Naive thymus-derived CD4-positive, alpha-beta T cell (primary cell): ENCODE data around the gene MAPK12. TPM values are rescaled to one million over a fixed set of nuclear protein-coding genes. Genes with fewer than 3 reads are reported as not detected.
A peak's percentile ranks its signal among the peaks of the same experiment; 100 is the strongest.
"Not testable (repeated sequence)": the region's sequence is repeated elsewhere in the genome, so short reads cannot be mapped to it uniquely, and the experiment has no call there.

ENCODE experiments used
- ATAC-seq: fragments of 150-1000 bp; cut with Tn5 transposase; 2 replicates; pipeline ENCODE4 v1.10.0; 2021; ENCODE audit warnings: mild to moderate bottlenecking, moderate library complexity
- CTCF ChIA-PET: fragments of 350-600 bp; sonication (Branson Sonifier 250); formaldehyde crosslinking; loops from one replicate; lab custom pipeline; 2021; ENCODE audit warnings: antibody characterized with exemption; lab: Charles Lee
- POLR2A ChIA-PET: fragments of 350-600 bp; sonication (Branson Sonifier 250); formaldehyde crosslinking; loops from one replicate; lab custom pipeline; 2021; ENCODE audit warnings: antibody characterized with exemption, inconsistent platforms; lab: Charles Lee
- DNase-seq, 9 donors: peaks; one replicate each; pipeline versions ENCODE4 v3.0.0 to v3.0.0-alpha.2; 2020 to 2022; ENCODE audit warnings: mixed read lengths in 1 of 9
- H3K27ac ChIP-seq: one replicate; pipeline ENCODE4 v1.7.0; 2013; ENCODE audit warnings: mild to moderate bottlenecking, low read depth, low read length, moderate library complexity
- H3K27me3 ChIP-seq, 2 donors: one replicate each; pipeline ENCODE4 v1.7.0; 2013; ENCODE audit warnings: low read length in 2 of 2, mild to moderate bottlenecking in 2 of 2, moderate library complexity in 2 of 2; ENCODE audit not compliant: control insufficient read depth in 2 of 2, insufficient read depth in 2 of 2
- H3K36me3 ChIP-seq, 3 experiments: 1 replicate in 2 of 3; 2 replicates in 1 of 3; pipeline ENCODE4 v1.7.0; 2013; ENCODE audit warnings: low read length in 3 of 3, mild to moderate bottlenecking in 3 of 3, moderate library complexity in 1 of 3; ENCODE audit not compliant: insufficient read depth in 3 of 3, control insufficient read depth in 2 of 3
- H3K4me1 ChIP-seq, 2 donors: one replicate each; pipeline ENCODE4 v1.7.0; 2013; ENCODE audit warnings: low read length in 2 of 2, mild to moderate bottlenecking in 2 of 2, moderate library complexity in 1 of 2; ENCODE audit not compliant: control insufficient read depth in 2 of 2, insufficient read depth in 2 of 2
- H3K4me3 ChIP-seq: 2 replicates; pipeline ENCODE4 v1.7.0; 2013; ENCODE audit warnings: mild to moderate bottlenecking, low read length
- H3K9me3 ChIP-seq, 3 experiments: 1 replicate in 2 of 3; 2 replicates in 1 of 3; pipeline ENCODE4 v1.7.0; 2013; ENCODE audit warnings: low read length in 3 of 3; ENCODE audit not compliant: control insufficient read depth in 2 of 3
- H3K27ac Mint-ChIP-seq, 9 donors: one replicate each; pipeline ENCODE4 v1.8.0; 2020 to 2022; ENCODE audit warnings: mixed read lengths in 9 of 9, mild to moderate bottlenecking in 8 of 9, moderate library complexity in 5 of 9, inconsistent platforms in 2 of 9
- H3K27me3 Mint-ChIP-seq, 5 donors: one replicate each; pipeline ENCODE4 v1.8.0; 2021 to 2022; ENCODE audit warnings: mixed read lengths in 5 of 5, mild to moderate bottlenecking in 1 of 5
- H3K36me3 Mint-ChIP-seq, 5 donors: one replicate each; pipeline ENCODE4 v1.8.0; 2020 to 2022; ENCODE audit warnings: mixed read lengths in 5 of 5, mild to moderate bottlenecking in 3 of 5, inconsistent platforms in 1 of 5
- H3K4me1 Mint-ChIP-seq, 7 donors: one replicate each; pipeline ENCODE4 v1.8.0; 2020 to 2022; ENCODE audit warnings: mixed read lengths in 7 of 7, mild to moderate bottlenecking in 3 of 7, inconsistent platforms in 1 of 7
- H3K4me3 Mint-ChIP-seq, 10 donors: one replicate each; pipeline ENCODE4 v1.8.0; 2020 to 2022; ENCODE audit warnings: mild to moderate bottlenecking in 10 of 10, mixed read lengths in 10 of 10, moderate library complexity in 6 of 10, inconsistent platforms in 2 of 10
- H3K9me3 Mint-ChIP-seq, 11 donors: one replicate each; pipeline ENCODE4 v1.8.0; 2020 to 2022; ENCODE audit warnings: mixed read lengths in 11 of 11, mild to moderate bottlenecking in 4 of 11, inconsistent platforms in 1 of 11, moderate library complexity in 1 of 11
- intact Hi-C, 2 donors: fragments of 100-400 bp; cut with micrococcal nuclease; formaldehyde crosslinking; loops; one replicate each; pipeline ENCODE4 v1.15.1; 2023
- polyA plus RNA-seq, 2 donors: library from polyadenylated mRNA; unstranded; fragments of 300-500 nt; fragmentation: Illumina TruSeq; gene quantifications; one replicate each; pipeline ENCODE4 v1.2.3, GENCODE V29; 2021
- total RNA-seq, 6 experiments: library from RNA in 5 of 6; stranded (reverse) in 5 of 6; gene quantifications; 1 replicate in 5 of 6; 2 replicates in 1 of 6; pipeline ENCODE4 v1.2.3 and lab custom pipeline; 2021 to 2026

Gene MAPK12
- total and polyA plus RNA-seq, 7 experiments from 2014 or later: 0.07 to 6.2 (median 2.1) TPM; not detected in 1

GRCh38 chr22:50274311-50274710 lies 12.8 kb upstream of the MAPK12 start:
- no peak overlapping the region for H3K27ac ChIP-seq
- H3K36me3 ChIP-seq: no peaks in the 10 kb centered on the region
- no peaks in the 10 kb centered on the region for H3K36me3 Mint-ChIP-seq
- ChIA-PET CTCF (no interaction called here), POLR2A (no interaction called here)
- no peak overlapping the region for H3K4me3 ChIP-seq
- DNase-seq (peak in 6 of 9 donors; percentile 20 to 49 (median 36)), ATAC-seq (no peak)
- peaks cover 0 to 16% (median 0%) of the 10 kb centered on the region in 5 donors for H3K27me3 Mint-ChIP-seq
- H3K9me3 Mint-ChIP-seq: no peaks in the 10 kb centered on the region
- H3K27me3 ChIP-seq: no peaks in the 10 kb centered on the region
- intact Hi-C loops: loop anchor here (1.0 to 10.0 kb wide), 7 partner anchors 33 to 310 kb away; partner anchors contain the start of genes DENND6B (in 2 of the 2), CHKB (in 1 of the 2), LMF2 (in 1 of the 2) and NCAPH2 (in 1 of the 2)
- H3K9me3 ChIP-seq: no peaks in the 10 kb centered on the region
- peaks cover 5 to 12% (median 6%) of the 10 kb centered on the region in 7 donors for H3K4me1 Mint-ChIP-seq
- no peak overlapping the region for H3K4me3 Mint-ChIP-seq
- H3K27ac Mint-ChIP-seq: no peak overlapping the region
- H3K4me1 ChIP-seq: peaks cover 3 to 15% of the 10 kb centered on the region in 2 donors

- peak overlapping the region in 1 of 10 donors; percentile 38 for H3K4me3 Mint-ChIP-seq
- CTCF ChIA-PET, H3K27me3 ChIP-seq, H3K36me3 ChIP-seq, H3K4me3 ChIP-seq, DNase-seq, H3K9me3 ChIP-seq, H3K9me3 Mint-ChIP-seq, H3K27ac ChIP-seq, H3K36me3 Mint-ChIP-seq, ATAC-seq: not testable (repeated sequence)
- H3K4me1 Mint-ChIP-seq: peaks cover 5 to 12% (median 9%) of the 10 kb centered on the region in 7 donors
- POLR2A ChIA-PET: interaction anchor here (1.7 kb wide), 1 partner anchor 23 kb away, joined by 7 read pairs; the partner anchor contains the start of gene HDAC10
- H3K27me3 Mint-ChIP-seq: peaks cover 0 to 16% (median 0%) of the 10 kb centered on the region in 5 donors
- intact Hi-C loops: loop anchor here (1.0 to 10.0 kb wide), 7 partner anchors 34 to 311 kb away; partner anchors contain the start of genes DENND6B (in 2 of the 2), CHKB (in 1 of the 2), LMF2 (in 1 of the 2) and NCAPH2 (in 1 of the 2)
- H3K27ac Mint-ChIP-seq: peak overlapping the region in 1 of 9 donors; percentile 15
- H3K4me1 ChIP-seq: peaks cover 3 to 18% of the 10 kb centered on the region in 2 donors
Measured at GRCh38 chr22:50273781-50274180, 12.3 kb upstream of the MAPK12 start.

DNA sequence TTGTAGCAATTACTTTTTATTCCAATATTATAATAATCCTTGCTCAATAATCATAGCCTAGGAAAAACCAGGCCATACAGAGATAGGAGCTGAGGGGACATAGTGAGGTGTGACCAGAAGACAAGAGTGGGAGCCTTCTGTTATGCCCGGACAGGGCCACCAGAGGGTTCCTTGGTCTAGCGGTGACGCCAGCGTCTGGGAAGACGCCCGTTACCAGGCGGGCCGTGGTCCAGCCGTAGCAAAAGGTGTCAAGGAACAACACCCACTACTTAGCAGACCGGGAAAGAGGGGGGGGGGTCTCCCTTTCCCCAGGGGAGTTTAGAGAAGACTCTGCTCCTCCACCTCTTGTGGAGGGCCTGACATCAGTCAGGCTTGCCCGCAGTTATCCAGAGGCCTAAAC lies 11.9 kb upstream of the MAPK12 start:
- CTCF ChIA-PET: interaction anchor here (0.6 kb wide), 1 partner anchor 33 kb away, joined by 3 read pairs; no protein-coding TSS in a partner anchor
- H3K9me3 ChIP-seq, H3K4me3 ChIP-seq, H3K27ac ChIP-seq, H3K27ac Mint-ChIP-seq, H3K36me3 ChIP-seq, H3K9me3 Mint-ChIP-seq, H3K36me3 Mint-ChIP-seq, ATAC-seq, DNase-seq, H3K27me3 ChIP-seq, H3K4me3 Mint-ChIP-seq: not testable (repeated sequence)
- POLR2A ChIA-PET: interaction anchor here (0.6 to 2.5 kb wide), 3 partner anchors 22 to 348 kb away, joined by 3 to 8 read pairs (median 7); partner anchors contain the start of gene HDAC10
- H3K4me1 ChIP-seq: peaks cover 3 to 18% of the 10 kb centered on the region in 2 donors
- intact Hi-C loops: loop anchor here (5.0 to 10.0 kb wide), 4 partner anchors 34 to 311 kb away; partner anchors contain the start of genes CHKB (in 1 of the 2), LMF2 (in 1 of the 2), NCAPH2 (in 1 of the 2) and PLXNB2 (in 1 of the 2)
- H3K27me3 Mint-ChIP-seq: peaks cover 0 to 16% (median 0%) of the 10 kb centered on the region in 5 donors
- peaks cover 5 to 16% (median 10%) of the 10 kb centered on the region in 7 donors for H3K4me1 Mint-ChIP-seq

GRCh38 chr22:50272044-50272802 lies 10.7 kb upstream of the MAPK12 start:
- Mint-ChIP-seq H3K36me3 (peaks cover 0 to 1% (median 0%) of the 10 kb centered on the region in 5 donors), H3K27ac (no peak overlapping the region), H3K4me1 (peaks cover 5 to 21% (median 13%) of the 10 kb centered on the region in 7 donors), H3K27me3 (peaks cover 0 to 16% (median 0%) of the 10 kb centered on the region in 5 donors), H3K4me3 (peak overlapping the region in 6 of 10 donors; percentile 20 to 58 (median 44)), H3K9me3 (no peaks in the 10 kb centered on the region)
- H3K4me3 ChIP-seq: no peak overlapping the region
- intact Hi-C loops: loop anchor here (5.0 to 10.0 kb wide), 4 partner anchors 35 to 313 kb away; partner anchors contain the start of genes CHKB (in 1 of the 2), LMF2 (in 1 of the 2), NCAPH2 (in 1 of the 2) and PLXNB2 (in 1 of the 2)
- H3K27ac ChIP-seq: no peak overlapping the region
- ATAC-seq (no peak), DNase-seq (no peak)
- H3K4me1 ChIP-seq: peaks cover 3 to 18% of the 10 kb centered on the region in 2 donors
- H3K9me3 ChIP-seq: no peaks in the 10 kb centered on the region
- POLR2A ChIA-PET: interaction anchor here (0.7 to 2.5 kb wide), 5 partner anchors 21 to 349 kb away, joined by 3 to 8 read pairs (median 3); partner anchors contain the start of genes HDAC10 and SCO2
- H3K36me3 ChIP-seq: no peaks in the 10 kb centered on the region
- H3K27me3 ChIP-seq: no peaks in the 10 kb centered on the region
- CTCF ChIA-PET: interaction anchor here (1.5 kb wide), 1 partner anchor 349 kb away, joined by 3 read pairs; no protein-coding TSS in a partner anchor

GRCh38 chr22:50271519-50271970 lies 10.1 kb upstream of the MAPK12 start:
- no peaks in the 10 kb centered on the region for H3K27me3 ChIP-seq
- Mint-ChIP-seq H3K9me3 (no peaks in the 10 kb centered on the region), H3K27me3 (peaks cover 0 to 16% (median 0%) of the 10 kb centered on the region in 5 donors), H3K4me1 (peaks cover 5 to 21% (median 13%) of the 10 kb centered on the region in 7 donors), H3K27ac (no peak overlapping the region), H3K36me3 (peaks cover 0 to 1% (median 0%) of the 10 kb centered on the region in 5 donors), H3K4me3 (peak overlapping the region in 5 of 10 donors; percentile 70 to 82 (median 74))
- no peaks in the 10 kb centered on the region for H3K9me3 ChIP-seq
- DNase-seq (peak in 2 of 9 donors; percentile 31 to 75), ATAC-seq (peak; percentile 23)
- ChIA-PET POLR2A (interaction anchor here (0.7 to 2.5 kb wide), 4 partner anchors 27 to 350 kb away, joined by 3 to 8 read pairs (median 3); partner anchors contain the start of gene SCO2), CTCF (interaction anchor here (0.7 to 1.5 kb wide), 2 partner anchors 350 to 513 kb away, joined by 3 to 4 read pairs; no protein-coding TSS in a partner anchor)
- no peak overlapping the region for H3K27ac ChIP-seq
- H3K4me1 ChIP-seq: peaks cover 3 to 18% of the 10 kb centered on the region in 2 donors
- H3K36me3 ChIP-seq: no peaks in the 10 kb centered on the region
- intact Hi-C loops: loop anchor here (1.0 to 10.0 kb wide), 9 partner anchors 36 to 349 kb away; partner anchors contain the start of genes NCAPH2 (in 2 of the 2), CHKB (in 1 of the 2), DENND6B (in 1 of the 2) and LMF2 (in 1 of the 2)
- peak overlapping the region; percentile 68 for H3K4me3 ChIP-seq
